Sigmoid colon (tissue), 3 donors: ENCODE results near the gene DYNC1I1.

Experiments
- POLR2A ChIP-seq, 2 donors: fragments of 450-650 bp; IDR thresholded peaks; one replicate each; pipeline ENCODE4 v1.6.1; 2016; ENCODE audit warnings: antibody characterized with exemption in 2 of 2, mild to moderate bottlenecking in 2 of 2, moderate library complexity in 2 of 2
- TF ChIP-seq, protein P1 (sequence below), 4 experiments: fragments of 450-650 bp in 3 of 4; fragments of 200-600 bp in 1 of 4; IDR thresholded peaks; one replicate each; pipeline ENCODE4 v1.5.1; 2016 to 2019; ENCODE audit warnings: antibody characterized with exemption in 4 of 4, mild to moderate bottlenecking in 3 of 4, moderate library complexity in 2 of 4

DNA sequence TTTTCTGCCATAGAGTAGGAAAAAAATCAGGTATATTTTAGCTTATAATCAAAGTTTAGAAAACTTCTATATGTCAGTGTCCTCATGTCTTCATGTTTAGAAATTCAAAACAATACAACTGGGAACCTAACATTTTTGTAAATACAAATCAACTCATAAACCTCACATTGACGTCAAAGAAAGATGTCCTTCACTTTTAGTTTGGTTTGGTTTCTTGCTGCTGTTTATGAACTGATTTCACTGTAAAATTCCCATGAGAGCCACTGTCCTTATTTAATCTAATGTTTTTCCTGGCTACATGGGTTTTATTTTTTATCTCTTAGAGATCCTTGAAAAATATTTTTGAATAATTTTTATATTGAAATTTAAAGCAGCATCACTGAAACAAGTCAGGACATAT lies 208.4 kb downstream of the DYNC1I1 start:
- TF ChIP-seq, protein P1, sequence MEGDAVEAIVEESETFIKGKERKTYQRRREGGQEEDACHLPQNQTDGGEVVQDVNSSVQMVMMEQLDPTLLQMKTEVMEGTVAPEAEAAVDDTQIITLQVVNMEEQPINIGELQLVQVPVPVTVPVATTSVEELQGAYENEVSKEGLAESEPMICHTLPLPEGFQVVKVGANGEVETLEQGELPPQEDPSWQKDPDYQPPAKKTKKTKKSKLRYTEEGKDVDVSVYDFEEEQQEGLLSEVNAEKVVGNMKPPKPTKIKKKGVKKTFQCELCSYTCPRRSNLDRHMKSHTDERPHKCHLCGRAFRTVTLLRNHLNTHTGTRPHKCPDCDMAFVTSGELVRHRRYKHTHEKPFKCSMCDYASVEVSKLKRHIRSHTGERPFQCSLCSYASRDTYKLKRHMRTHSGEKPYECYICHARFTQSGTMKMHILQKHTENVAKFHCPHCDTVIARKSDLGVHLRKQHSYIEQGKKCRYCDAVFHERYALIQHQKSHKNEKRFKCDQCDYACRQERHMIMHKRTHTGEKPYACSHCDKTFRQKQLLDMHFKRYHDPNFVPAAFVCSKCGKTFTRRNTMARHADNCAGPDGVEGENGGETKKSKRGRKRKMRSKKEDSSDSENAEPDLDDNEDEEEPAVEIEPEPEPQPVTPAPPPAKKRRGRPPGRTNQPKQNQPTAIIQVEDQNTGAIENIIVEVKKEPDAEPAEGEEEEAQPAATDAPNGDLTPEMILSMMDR (IDR thresholded peaks at IDR 0.05) = no peak
- TF ChIP-seq POLR2A (IDR thresholded peaks at IDR 0.05) = no peak
